IMR-90 (cell line): ENCODE data around the gene NEURL1B.

Experiments
- BHLHE40 ChIP-seq: fragments of 150-350 bp; IDR thresholded peaks from 2 replicates; pipeline ENCODE4 v1.6.1; 2016; ENCODE audit warnings: mild to moderate bottlenecking, low read depth, low read length
- CTCF ChIP-seq: conservative IDR thresholded peaks from 2 replicates; pipeline ENCODE4 v1.5.1; 2012; ENCODE audit warnings: mild to moderate bottlenecking, low read depth, low read length, improper control_type of control experiment
- ELK1 ChIP-seq: fragments of 150-350 bp; IDR thresholded peaks from 2 replicates; pipeline ENCODE4 v1.6.1; 2016; ENCODE audit warnings: low read depth, mild to moderate bottlenecking, low read length, moderate library complexity, borderline replicate concordance
- MAZ ChIP-seq: IDR thresholded peaks from 2 replicates; pipeline ENCODE4 v1.6.1; 2012; ENCODE audit warnings: low read depth, mild to moderate bottlenecking, low read length, improper control_type of control experiment, moderate library complexity, borderline replicate concordance
- POLR2A ChIP-seq: IDR thresholded peaks from 2 replicates; pipeline ENCODE4 v1.6.1; 2012; ENCODE audit warnings: mild to moderate bottlenecking, low read depth, low read length
- RAD21 ChIP-seq: IDR thresholded peaks from 2 replicates; pipeline ENCODE4 v1.6.1; 2012; ENCODE audit warnings: low read length, improper control_type of control experiment
- RFX5 ChIP-seq: IDR thresholded peaks from 2 replicates; pipeline ENCODE4 v1.8.0; 2012; ENCODE audit warnings: low read depth, mild to moderate bottlenecking, low read length, moderate library complexity
- SMC3 ChIP-seq: fragments of 150-350 bp; IDR thresholded peaks from 2 replicates; pipeline ENCODE4 v1.6.1; 2016; ENCODE audit warnings: low read depth, mild to moderate bottlenecking, antibody characterized with exemption, low read length, moderate library complexity
- USF2 ChIP-seq: fragments of 150-350 bp; IDR thresholded peaks from 2 replicates; pipeline ENCODE4 v1.6.1; 2017; ENCODE audit warnings: mild to moderate bottlenecking, antibody characterized with exemption, low read length, low read depth

- no peak for TF ChIP-seq POLR2A
- TF ChIP-seq RAD21: no peak
- no peak for TF ChIP-seq CTCF
- no peak for TF ChIP-seq ELK1
- no peak for TF ChIP-seq RFX5
- TF ChIP-seq BHLHE40: no peak
- no peak for TF ChIP-seq MAZ
- no peak for TF ChIP-seq SMC3
- no peak for TF ChIP-seq USF2
These were observed 42.5 kb upstream of the NEURL1B start for GRCh38 chr5:172598251-172599203.
